Hindlimb muscle (tissue), 1 donor: ENCODE data around the gene ZNF454. TPM values are rescaled to one million over a fixed set of nuclear protein-coding genes. Genes with fewer than 3 reads are reported as not detected.
A peak's percentile ranks its signal among the peaks of the same experiment; 100 is the strongest.

Experiments used
- DNase-seq: peaks from one replicate; pipeline ENCODE4 v3.0.0-alpha.2; 2013
- polyA plus RNA-seq: library from polyadenylated mRNA; unstranded; fragments of 120-200 nt; gene quantifications from one replicate; pipeline ENCODE4 v1.2.1, GENCODE V29; 2013; ENCODE audit not compliant: insufficient read length

ZNF454 gene
- polyA plus RNA-seq, 1 donor, result 3.1 TPM

GRCh38 chr5:178993236-178993765 lies 52.3 kb downstream of the ZNF454 start:
- no peak for DNase-seq

- DNase-seq, result no peak
Measured at GRCh38 chr5:178993955-178994579, 53.1 kb downstream of the ZNF454 start.

GRCh38 chr5:178994580-178995340 lies 53.8 kb downstream of the ZNF454 start, which contains the start of gene GRM6:
Gene GRM6 (minus strand): TSS chr5:178995320. CDS start chr5:178994944, 376 bp downstream.
- DNase-seq, result peak; percentile 15

- no peak for DNase-seq
Measured at GRCh38 chr5:178995341-178995690, 54.3 kb downstream of the ZNF454 start.

GRCh38 chr5:178996156-178996555 lies 55.2 kb downstream of the ZNF454 start:
- no peak for DNase-seq

GRCh38 chr5:178997191-178997590 lies 56.2 kb downstream of the ZNF454 start:
- DNase-seq, result no peak

- no peak for DNase-seq
Measured at GRCh38 chr5:178998441-178998840, 57.4 kb downstream of the ZNF454 start.

- DNase-seq, result no peak
Measured at GRCh38 chr5:179006564-179006963, 65.6 kb downstream of the ZNF454 start.

GRCh38 chr5:179008667-179009066 lies 67.7 kb downstream of the ZNF454 start:
- DNase-seq, result no peak

Other genes with a start within 250 kb of the ZNF454 start
- gene ZNF354A, start 210.5 kb upstream of the ZNF454 start, polyA plus RNA-seq, result 8.6 TPM
- gene ZNF354B, start 81.2 kb upstream of the ZNF454 start, polyA plus RNA-seq, result 13.9 TPM
- 2.4 TPM for gene ZFP2, start 45.3 kb upstream of the ZNF454 start, polyA plus RNA-seq
- gene GRM6, start 54.1 kb downstream of the ZNF454 start, polyA plus RNA-seq, result 0.72 TPM
- 3.4 TPM for gene ZNF879, start 82.6 kb downstream of the ZNF454 start, polyA plus RNA-seq
- 6.7 TPM for gene ZNF354C, start 119.2 kb downstream of the ZNF454 start, polyA plus RNA-seq